ENCODE results near the gene MED20.

DNA sequence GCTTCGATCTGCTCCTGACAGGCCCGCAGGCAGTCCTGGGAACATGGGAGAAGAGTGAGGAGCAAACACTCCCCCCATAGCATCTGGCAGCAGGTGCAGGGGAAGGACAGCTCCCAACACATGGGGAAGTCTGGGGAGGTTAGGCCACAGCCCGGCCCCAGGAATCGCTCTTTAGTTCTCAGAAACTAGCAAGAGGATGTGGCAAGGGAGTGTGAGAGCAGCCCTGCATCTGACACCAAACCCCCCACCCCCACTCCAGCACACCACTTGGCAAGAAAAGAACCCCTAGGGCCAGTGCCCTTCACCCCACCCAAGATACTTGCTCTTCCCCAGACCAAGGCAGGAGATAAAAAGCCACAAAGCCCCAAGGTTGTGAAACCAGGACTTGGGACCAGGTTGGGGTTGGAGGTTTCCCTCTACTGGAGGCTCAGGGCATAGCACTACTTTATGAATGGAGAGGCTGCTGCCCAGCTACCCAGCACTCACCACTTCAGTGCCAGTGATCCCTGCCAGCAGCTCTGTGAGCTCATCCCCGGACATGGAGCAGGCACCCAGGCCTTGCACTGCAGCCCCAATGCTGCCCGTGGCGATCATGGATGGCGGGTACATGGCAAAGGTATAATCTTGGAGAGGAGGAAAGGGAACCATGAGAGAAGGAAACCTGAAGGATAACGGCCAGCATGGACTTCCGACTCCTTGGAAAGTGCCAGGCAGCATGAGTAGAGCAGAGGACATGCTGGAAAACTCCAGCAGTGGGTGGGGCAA is 15.3 kb upstream of the MED20 start:
- TF ChIP-seq, protein P1, sequence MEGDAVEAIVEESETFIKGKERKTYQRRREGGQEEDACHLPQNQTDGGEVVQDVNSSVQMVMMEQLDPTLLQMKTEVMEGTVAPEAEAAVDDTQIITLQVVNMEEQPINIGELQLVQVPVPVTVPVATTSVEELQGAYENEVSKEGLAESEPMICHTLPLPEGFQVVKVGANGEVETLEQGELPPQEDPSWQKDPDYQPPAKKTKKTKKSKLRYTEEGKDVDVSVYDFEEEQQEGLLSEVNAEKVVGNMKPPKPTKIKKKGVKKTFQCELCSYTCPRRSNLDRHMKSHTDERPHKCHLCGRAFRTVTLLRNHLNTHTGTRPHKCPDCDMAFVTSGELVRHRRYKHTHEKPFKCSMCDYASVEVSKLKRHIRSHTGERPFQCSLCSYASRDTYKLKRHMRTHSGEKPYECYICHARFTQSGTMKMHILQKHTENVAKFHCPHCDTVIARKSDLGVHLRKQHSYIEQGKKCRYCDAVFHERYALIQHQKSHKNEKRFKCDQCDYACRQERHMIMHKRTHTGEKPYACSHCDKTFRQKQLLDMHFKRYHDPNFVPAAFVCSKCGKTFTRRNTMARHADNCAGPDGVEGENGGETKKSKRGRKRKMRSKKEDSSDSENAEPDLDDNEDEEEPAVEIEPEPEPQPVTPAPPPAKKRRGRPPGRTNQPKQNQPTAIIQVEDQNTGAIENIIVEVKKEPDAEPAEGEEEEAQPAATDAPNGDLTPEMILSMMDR (IDR thresholded peaks at IDR 0.05; ENCODE audit: low read length), result peak; percentile 75
- no peak for TF ChIP-seq EZH2 (IDR thresholded peaks at IDR 0.05; ENCODE audit: borderline replicate concordance, low read length)
